ENCODE data around the gene CLIP2.
"Not testable (repeated sequence)": the region's sequence is repeated elsewhere in the genome, so short reads cannot be mapped to it uniquely, and the experiment has no call there.

The CLIP2 gene

DNA sequence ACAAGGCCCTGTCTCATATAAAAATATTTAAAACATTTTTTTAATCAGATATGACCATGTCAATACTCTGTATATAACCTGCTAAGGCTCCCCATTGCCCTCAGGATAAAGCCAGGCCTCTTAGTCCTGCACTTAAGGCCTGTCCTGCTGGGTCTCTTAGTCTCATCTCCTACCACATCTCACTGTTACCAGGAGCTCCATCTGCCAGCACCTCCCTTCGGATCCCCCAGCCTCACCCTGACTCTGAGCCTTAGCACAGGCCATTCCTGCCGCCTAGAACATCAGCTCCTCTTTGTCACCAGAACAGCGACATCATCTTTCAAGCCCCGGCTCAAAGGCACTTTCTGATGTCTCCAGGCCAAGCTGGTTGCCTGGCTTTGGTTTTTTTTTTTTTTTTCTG lies 138.8 kb downstream of the CLIP2 start:
- DNase-seq, result no peak

DNA sequence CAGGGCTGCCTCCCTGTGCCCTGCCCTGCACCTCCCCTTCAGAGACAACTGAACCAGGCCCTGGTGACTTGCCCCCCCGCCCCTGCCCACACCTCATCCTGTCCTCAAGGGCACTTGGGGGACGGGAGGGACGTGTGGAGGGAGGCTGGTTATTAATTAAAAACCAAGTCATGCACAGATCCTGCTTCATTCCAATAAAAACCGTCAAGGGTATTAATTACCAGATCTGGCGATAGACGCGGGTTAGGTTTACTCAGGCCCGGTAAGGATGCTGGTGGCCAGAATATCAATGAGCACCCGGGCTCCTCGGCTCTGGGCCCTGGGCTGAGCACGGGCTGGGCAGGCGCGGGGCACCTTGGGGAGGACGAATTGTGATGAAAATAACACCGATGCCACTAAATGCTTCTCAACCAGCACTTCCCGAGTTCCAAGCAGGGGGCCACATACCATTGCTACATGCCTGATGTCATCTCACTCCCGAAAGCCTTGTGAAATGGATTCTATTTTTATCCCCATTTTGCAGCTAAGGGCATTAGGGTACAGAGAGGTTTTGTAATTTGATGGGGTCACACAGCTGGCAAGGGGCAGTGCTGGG lies 140.0 kb downstream of the CLIP2 start:
- DNase-seq, result peak in 1 of 56 donors; percentile 6

DNA sequence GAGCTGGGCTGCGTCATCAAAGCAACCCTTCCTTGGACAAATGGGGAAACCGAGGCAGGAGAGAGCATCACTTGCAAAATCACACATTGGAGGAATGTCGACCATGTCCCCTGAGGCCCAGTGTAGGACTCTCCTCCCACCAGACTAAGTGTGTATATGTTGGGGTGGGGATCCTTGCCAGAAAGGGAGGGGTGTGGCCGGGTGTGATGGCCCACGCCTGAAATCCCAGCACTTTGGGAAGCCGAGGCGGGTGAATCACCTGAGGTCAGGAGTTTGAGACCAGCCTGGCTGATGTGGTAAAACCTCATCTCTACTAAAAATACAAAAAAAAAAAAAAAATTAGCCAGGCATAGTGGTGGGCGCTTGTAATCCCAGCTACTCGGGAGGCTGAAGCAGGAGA lies 141.2 kb downstream of the CLIP2 start:
- not testable (repeated sequence) for DNase-seq

DNA sequence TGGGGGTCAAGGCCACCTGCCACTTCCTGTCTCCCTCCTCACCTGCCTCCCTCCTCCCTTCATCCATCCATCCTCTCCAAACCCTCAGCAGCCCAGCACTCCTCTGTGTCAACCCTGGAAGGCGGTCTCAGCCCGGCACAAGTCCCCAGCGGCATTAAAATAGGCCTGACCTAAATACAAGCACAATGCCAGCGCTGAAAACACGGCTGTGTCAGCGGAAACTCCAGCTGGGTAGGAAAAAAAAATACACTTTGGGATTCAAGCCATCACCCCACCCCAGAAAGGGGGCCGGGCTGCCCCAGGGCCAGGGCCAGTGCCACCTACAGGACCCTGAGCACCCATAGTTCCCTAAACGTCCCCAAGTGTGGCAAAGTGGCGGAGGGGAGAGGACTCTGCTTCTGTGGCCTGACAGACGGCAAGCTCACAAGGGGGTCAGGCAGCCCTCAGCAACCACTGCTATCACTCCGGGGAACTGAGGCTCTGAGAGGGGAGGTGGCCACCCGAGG lies 141.8 kb downstream of the CLIP2 start:
- peak in 27 of 56 donors; percentile 4 to 69 (median 20) for DNase-seq

DNA sequence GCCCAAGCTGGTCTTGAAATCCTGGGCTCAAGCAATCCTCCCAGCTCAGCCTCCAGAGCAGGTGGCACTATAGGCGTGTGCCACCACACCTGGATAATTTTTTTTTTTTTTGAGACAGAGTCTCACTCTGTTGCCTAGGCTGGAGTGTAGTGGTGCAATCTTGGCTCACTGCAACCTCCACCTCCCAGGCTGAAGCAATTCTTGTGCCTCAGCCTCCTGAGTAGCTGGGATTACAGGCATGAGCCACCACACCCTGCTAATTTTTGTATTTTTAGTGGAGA lies 148.0 kb downstream of the CLIP2 start:
- DNase-seq, result not testable (repeated sequence)

DNA sequence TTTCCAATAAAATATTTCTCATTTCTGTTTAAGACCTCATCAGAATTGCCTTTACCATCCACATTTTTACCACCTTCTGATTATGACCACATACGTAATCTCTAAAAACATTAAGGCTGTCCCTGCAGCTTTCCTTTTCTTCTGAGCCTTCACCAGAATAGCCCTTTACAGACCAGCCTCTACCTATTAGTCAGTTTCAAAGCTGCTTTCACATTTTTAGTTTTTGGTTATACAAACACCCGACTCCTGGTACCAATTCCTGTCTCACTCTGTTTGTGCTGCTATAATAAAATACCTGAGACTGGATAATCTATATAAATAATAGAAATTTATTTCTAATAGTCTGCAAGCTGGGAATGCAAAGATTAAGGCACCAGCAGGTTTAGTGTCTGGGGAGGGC lies 149.1 kb downstream of the CLIP2 start:
- DNase-seq, result no peak

DNA sequence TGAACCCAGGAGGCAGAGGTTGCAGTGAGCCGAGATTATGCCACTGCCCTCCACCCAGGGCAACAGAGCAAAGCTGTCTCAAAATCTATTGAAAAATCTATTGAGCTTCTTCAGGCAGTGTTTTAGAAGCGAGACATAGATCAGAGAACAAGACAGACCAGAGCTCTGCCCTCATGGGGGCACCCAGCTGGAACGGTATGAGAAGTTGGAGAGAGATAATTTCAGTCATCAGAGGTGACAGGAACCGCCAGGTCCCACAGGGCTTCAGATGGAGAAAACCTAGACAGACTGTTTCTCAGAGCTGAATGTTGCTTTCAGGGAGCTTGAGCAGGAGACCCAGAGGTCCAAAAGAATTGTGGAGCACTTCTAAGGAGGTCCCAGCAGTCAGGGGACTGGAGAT lies 150.3 kb downstream of the CLIP2 start:
- no peak for DNase-seq

DNA sequence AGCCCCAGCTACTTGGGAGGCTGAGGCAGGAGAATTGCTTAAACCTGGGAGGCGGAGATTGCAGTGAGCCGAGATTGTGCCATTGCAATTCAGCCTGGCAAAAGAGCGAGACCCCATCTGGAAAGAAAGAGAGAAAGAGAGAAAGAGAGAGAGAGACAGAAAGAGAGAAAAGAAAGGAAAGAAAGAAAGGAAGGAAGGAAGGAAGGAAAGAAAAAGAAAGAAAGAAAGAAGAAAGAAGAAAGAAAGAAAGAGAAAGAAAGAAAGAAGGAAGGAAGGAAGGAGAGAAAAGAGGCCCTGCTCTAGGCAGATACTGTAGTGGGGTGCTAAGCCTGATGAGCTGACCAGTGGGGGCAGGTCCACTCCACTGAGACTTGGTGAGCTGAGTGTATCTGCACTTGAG lies 150.9 kb downstream of the CLIP2 start:
- DNase-seq, result not testable (repeated sequence)

DNA sequence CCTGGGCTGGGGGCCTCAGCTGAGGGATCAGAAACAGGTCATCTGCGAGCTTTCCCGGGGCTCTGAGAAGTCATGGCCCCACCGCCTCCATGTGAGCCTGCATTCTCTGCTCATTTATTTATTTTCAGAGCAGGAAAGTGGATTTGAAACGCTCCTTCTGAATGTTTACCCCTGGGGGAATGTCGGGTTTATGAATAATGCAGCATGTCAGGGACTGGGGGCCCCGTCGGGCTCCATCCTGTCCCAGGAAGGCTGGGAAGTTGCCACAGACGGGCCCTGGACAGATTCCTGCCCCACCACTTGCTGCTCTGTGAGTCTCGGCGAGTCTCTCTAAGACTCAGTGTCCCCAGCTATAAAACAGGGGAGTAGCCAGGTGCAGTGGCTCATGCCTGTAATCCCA lies 152.6 kb downstream of the CLIP2 start:
- no peak for DNase-seq

DNA sequence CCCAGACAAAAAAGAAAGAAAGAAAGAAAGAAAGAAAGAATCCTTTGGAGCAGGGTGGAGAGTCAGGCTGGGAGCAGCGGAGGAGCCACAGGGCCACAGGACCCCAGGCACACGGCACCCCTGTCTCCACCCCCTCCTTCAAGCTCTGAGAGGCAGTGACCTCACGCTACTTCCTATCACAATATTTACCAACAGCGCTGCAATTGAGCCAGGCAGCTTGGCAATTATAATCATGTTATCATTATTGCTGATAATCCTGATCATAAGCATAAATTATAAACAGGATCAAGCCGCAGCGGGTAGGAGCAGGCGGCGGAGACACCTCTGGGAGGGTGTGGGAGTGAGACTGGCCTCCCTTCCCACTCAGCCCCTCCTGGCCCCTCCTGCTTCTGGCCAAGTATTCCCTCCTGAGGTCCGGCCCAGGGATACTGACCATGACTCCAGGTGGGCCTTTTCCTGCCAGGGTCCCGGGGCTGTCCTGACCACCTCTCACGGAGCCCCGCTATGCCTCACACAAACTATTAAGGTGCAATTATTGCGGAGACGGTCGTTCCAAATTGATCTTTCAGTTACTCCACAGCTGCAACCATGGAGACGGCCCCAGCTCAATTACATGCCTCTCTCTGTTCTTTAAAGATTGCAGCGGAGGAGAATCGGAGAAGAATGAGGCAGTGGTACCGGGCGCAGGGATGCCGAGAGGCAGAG lies 154.5 kb downstream of the CLIP2 start:
- DNase-seq, result peak in 10 of 56 donors; percentile 13 to 43 (median 31)

DNA sequence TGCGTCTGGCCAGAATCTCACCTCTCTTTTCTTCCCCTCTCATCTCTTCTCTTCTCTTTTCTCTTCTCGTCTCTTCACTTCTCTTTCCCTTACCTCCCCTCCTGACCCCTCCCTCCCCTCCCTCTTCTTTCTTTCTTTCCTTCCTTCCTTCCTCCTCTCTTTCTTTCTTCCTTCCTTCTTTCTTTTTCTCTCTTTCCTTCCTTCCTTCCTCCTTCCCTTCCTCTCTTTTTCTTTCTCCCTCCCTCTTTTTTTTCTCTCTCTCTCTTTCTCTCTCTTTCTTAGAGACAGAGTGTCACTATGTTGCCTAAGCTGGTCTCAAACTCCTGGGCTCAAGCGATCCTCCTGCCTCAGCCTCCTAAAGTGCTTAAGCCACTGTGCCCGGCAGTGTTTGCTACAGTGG lies 159.9 kb downstream of the CLIP2 start:
- no peak for DNase-seq

DNA sequence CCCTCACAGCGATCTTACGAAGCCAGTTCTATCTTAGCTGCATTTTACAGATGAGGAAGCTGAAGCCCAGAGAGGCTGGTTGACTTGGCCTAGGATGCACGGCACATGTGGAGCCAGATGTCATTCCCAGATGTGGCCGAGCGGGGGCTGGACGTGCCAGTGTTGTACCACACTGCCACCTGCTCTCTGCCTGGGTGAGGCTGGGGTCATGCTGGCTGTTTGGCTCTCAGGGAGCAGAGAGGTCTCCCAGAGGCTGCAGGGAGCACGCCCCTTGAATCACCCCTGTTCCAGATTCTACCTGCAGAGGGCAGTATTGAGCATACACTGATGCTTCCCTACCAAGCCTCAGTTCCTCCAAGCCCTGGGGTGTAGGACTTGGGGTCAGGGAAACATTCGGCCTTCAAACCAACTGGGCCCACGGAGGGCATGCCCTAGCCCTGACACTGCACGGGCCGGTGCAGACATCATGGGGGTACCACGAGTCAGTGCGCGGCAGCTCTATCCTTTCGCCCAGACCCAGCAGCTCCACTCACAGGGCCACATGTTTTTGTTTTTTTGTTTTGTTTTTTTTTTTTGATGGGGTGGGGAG lies 160.7 kb downstream of the CLIP2 start:
- DNase-seq, result peak in 33 of 56 donors; percentile 2 to 71 (median 24)

DNA sequence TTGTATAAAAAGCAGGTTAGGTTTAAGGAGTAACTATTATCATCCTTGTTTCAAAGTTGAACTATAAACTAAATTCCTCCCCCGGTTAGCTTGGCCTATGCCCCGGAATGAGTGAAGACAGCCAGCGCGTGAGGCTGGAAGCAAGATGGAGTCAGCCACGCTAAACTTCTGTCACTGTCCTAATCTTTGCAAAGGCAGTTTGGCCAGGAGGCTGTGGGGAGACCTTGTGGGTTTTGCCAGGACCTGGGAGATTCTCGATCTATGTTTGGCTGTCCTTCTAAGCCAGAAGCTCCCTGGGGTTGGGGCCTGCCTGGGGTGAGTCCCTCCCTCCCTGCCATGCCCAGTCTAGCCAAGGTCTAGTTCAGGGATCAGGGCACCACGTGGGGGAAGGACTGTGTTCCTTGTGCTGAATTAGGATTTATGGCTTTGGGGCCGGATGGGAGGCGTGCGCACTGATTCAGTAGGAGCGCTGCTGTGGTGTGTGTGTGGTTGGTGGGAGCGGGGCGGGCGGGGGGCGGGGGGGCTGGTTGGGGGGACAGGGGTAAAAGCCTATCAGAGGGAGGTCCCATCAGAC lies 163.6 kb downstream of the CLIP2 start:
- peak in 12 of 56 donors; percentile 7 to 49 (median 24) for DNase-seq

DNA sequence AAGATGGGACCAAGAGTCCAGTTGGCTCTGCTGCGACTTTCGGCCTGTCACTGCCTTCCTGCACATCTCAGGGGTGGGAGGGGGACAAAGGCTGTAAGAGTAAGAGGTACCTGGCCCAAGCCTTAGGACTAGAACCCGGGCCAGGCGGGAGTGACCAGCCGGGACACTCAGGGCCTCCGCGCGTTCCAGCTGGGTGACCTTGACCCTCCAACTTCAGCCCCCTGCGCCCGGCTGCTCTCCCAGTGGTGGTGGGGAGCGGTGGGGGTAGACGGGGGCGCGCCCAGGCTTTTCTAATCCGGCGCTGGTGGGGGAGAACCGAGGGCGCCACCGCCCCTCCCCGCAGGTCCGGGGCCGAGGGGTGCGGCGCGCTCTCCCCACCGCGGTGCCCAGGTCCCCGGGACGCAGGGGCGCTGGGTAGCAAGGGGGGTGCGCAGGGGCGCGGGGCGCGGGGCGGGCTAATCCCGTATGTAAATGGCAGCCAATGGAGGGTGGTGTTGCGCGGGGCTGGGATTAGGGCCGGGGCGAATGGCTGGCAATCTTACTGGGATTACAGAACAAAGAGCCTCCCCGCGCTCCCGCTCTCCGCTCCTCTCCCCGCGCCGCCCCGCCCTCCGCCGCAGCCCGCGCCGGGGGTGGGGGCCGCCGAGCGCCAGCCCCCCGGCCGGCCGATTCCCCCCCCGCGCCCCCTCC lies 164.3 kb downstream of the CLIP2 start, which contains the start of gene GTF2IRD1:
GTF2IRD1 (plus strand) TSS at position 585 of the 690 bp plus-strand sequence. CDS start 54,175 bp downstream, outside the sequence.
- peak in 54 of 56 donors; percentile 15 to 85 (median 60) for DNase-seq

DNA sequence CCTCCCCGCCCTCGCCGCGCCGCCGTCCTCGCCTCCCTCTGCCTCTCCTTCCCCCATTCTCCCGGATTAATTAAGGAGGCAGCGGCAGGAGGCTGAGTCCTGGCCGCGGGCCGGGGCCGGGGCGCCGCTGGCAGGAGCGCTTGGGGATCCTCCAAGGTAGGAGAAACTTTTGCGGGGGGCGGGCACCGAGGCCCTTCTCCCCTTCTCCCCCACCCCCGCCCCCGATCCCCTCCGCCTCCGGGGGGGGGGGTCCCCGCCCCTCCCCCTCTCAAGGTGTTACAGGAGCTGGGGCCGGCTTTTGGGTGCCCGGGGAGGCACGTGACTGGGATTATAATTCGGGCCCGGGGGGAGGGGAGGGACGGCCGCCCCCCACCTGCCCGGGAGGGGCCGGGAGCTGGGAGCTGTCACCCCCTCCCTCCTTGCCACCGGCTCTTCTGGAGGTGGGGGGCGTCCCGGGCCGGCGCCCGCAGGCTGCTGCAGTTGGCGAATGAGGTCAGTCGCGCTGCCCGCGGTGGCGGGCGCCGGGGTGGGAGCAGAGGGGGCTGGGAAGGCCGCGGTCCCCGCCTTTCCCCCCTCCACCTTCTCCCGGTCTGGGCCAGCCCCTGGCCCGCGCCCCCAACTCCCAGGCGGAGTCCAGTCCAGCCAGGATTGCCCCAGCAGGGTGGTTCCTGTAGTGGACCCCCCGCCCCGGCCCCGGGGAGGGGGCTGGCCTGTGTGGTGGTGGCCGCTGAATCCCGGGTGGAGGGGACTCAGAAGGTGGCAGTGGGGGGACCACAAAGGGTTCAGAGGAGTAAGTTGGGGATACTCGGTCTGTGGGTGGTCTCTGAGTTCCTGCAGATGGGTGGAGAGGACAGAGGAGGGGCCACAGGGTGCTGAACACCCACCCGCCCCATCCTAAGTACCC lies 165.1 kb downstream of the CLIP2 start:
- DNase-seq, result peak in 23 of 56 donors; percentile 32 to 82 (median 53)

DNA sequence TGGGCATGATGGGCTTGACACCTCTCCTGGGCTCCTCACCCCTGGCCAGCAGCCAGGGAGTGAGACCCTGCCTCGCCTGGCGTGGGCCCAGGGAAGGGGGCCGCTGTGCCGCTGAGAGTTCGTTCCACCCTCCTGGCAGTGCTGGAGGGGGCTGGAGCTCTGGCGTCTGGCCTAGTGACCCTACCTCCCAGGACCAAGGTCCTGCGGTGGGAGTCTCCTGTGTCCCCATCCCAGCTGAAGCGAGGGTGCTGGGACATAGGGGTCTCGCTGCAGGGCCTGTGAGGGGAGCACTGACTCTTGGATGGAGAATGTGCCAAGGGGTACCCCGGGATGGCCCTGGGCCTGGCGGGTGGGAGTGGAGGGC lies 165.7 kb downstream of the CLIP2 start:
- DNase-seq, result peak in 6 of 56 donors; percentile 15 to 38 (median 33)

DNA sequence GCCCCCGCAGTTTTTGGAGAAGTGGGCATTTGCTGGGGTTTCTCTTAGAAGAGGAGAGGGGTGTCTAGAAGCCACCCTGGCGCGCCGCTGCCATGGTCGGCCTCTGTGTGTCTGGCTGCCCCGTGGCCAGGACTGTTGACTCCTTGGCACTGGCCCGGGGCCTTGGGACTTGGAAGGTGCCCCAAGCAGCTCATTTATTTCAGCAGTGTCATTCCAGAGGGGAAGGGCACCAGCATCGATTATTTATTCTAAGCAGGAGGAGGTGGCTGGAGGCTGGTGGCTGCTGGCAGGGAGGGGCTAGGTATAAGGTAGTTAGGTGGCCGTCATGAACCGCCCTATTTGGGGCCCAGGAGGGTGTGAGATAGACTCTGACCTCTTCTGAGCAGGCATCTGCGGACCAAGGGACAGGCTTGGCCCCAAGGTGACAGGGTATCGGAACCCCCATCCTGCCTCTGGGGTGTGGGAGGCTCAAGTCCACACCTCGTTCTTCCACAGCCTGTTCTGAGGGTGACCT lies 166.1 kb downstream of the CLIP2 start:
- DNase-seq, result peak in 31 of 56 donors; percentile 3 to 75 (median 32)
